NCI-H82 treated with DMSO at 0.1 percent for 48 hours (cell line): ENCODE results near the gene COPZ1.

ENCODE experiments used
- DNase-seq: peaks from one replicate; lab custom pipeline; 2025; ENCODE audit not compliant: unreplicated experiment; lab: John Stamatoyannopoulos, UW

COPZ1 gene

GRCh38 chr12:54393207-54393609 lies 68.3 kb downstream of the COPZ1 start:
- no peak for DNase-seq

DNA sequence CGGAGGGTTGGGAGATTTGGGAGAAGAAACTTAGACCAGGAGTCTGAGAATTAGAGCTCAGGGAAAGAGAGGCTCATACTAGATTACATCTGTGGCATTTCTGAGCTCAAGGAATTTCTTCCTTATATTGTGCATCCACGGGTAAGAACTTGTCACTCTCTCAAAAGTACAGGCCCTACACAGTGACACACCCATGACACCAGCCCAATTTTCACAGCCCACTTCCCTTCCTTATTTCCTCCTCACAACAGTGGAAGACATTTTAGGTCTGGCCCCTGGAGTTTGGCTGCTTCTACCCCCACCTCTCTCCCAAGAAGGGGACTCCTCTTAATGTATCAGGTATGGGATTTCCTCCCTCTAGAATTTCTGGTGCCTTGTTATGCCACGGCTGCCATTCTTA lies 68.8 kb downstream of the COPZ1 start:
- no peak for DNase-seq

GRCh38 chr12:54394281-54394719 lies 69.4 kb downstream of the COPZ1 start:
- peak; percentile 52 for DNase-seq

DNA sequence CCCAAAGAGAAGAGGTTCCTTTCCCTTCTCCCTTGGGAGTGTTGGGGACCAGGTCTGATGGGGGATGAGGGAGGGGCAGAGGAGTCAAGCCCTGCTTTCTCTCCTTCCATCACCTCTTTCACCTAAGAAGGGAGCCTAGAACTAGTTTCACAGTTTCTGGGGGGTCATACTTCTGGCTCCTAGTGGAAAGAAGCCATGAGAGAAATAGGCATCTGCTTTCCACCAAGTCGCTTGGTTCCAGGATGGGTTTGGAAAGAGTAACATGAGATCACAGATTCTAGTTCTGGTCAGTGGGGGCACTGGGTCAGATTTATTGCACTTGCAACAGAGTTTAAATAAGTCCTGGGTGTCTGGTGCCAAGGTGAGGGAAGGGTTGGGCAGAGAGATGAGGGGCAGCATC lies 70.1 kb downstream of the COPZ1 start:
- DNase-seq = no peak

- DNase-seq = no peak
These were observed 70.6 kb downstream of the COPZ1 start for GRCh38 chr12:54395545-54395944.

GRCh38 chr12:54397157-54397556 lies 72.2 kb downstream of the COPZ1 start:
- DNase-seq = no peak

- no peak for DNase-seq
These were observed 73.3 kb downstream of the COPZ1 start for GRCh38 chr12:54398218-54398617.

DNA sequence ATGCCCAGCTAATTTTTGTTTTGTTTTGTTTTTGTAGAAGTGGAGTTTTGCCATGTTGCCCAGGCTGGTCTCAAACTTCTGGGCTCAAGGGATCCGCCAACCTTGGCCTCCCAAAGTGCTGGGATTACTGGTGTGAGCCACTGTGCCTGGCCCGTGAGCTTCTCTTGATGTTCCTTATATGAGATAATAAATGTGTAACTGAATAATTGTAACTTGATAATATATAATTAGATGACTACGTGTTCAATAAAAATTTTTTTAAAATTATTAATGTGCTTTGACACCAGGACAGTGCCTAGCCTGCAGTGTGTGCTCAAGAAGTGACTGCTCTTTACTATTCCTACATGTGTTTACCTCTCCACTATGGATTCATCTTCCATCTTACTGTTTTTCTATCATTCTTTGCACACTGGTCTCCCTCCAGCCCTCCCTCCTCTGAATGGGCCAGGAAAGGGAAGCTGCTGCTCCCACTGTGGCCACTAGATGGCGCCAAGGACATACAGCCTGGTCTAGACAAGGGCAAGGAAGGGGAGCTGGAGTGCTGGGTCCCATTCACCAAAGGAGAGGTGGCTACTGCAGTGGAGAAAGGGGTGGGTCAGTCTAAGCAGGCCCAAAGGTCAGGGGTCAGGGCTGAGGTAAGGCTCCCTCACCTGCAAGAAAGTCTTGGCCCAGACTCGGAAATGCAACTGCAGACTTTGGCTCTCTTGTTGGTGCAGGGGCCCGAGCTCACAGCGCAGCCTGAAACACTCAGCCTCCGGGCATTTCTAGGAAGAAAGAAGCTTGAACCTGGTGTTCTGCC lies 74.3 kb downstream of the COPZ1 start:
- DNase-seq = peak; percentile 49

GRCh38 chr12:54401119-54401518 lies 76.2 kb downstream of the COPZ1 start:
- no peak for DNase-seq
